ENCODE measurements around the gene PA2G4. TPM values are rescaled to one million over a fixed set of nuclear protein-coding genes. Genes with fewer than 3 reads are reported as not detected.

Gene PA2G4
- polyA plus RNA-seq, 1 donor from 2014 or later = 115 TPM

DNA sequence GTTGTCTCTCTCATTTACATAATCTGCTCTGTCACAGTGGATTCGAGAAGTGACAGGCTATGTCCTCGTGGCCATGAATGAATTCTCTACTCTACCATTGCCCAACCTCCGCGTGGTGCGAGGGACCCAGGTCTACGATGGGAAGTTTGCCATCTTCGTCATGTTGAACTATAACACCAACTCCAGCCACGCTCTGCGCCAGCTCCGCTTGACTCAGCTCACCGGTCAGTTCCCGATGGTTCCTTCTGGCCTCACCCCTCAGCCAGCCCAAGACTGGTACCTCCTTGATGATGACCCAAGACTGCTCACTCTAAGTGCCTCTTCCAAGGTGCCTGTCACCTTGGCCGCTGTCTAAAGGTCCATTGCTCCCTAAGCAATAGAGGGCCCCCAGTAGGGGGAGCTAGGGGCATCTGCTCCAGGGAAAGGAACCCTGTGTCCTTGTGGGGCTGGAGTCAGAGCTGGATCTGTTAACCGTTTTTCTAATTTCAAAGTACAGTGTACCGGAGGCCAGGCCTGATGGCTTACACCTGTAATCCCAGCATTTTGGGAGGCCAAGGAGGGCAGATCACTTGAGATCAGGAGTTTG is 19.3 kb upstream of the PA2G4 start:
- H3K4me3 ChIP-seq (ENCODE audit: low read length) = no peak overlapping the region
- H3K9me3 ChIP-seq (ENCODE audit: low read length) = no peaks in the 10 kb centered on the region
- H3K4me2 ChIP-seq (ENCODE audit: low read length) = no peak overlapping the region
- H3K27ac ChIP-seq (ENCODE audit: low read length) = no peak overlapping the region
- peaks cover 25% of the 10 kb centered on the region for H3K27me3 ChIP-seq (ENCODE audit: insufficient read depth, low read depth, low read length)
- H3K79me2 ChIP-seq (replicated peaks; ENCODE audit: insufficient read depth, low read length) = no peaks in the 10 kb centered on the region
- TF ChIP-seq, protein P1, sequence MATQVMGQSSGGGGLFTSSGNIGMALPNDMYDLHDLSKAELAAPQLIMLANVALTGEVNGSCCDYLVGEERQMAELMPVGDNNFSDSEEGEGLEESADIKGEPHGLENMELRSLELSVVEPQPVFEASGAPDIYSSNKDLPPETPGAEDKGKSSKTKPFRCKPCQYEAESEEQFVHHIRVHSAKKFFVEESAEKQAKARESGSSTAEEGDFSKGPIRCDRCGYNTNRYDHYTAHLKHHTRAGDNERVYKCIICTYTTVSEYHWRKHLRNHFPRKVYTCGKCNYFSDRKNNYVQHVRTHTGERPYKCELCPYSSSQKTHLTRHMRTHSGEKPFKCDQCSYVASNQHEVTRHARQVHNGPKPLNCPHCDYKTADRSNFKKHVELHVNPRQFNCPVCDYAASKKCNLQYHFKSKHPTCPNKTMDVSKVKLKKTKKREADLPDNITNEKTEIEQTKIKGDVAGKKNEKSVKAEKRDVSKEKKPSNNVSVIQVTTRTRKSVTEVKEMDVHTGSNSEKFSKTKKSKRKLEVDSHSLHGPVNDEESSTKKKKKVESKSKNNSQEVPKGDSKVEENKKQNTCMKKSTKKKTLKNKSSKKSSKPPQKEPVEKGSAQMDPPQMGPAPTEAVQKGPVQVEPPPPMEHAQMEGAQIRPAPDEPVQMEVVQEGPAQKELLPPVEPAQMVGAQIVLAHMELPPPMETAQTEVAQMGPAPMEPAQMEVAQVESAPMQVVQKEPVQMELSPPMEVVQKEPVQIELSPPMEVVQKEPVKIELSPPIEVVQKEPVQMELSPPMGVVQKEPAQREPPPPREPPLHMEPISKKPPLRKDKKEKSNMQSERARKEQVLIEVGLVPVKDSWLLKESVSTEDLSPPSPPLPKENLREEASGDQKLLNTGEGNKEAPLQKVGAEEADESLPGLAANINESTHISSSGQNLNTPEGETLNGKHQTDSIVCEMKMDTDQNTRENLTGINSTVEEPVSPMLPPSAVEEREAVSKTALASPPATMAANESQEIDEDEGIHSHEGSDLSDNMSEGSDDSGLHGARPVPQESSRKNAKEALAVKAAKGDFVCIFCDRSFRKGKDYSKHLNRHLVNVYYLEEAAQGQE (IDR thresholded peaks at IDR 0.05; ENCODE audit: borderline replicate concordance) = no peak
- TF ChIP-seq SMC3 (conservative IDR thresholded peaks at IDR 0.05; ENCODE audit: poor library complexity) (no peak), EP300 (conservative IDR thresholded peaks at IDR 0.05; ENCODE audit: poor library complexity, severe bottlenecking) (no peak), MXI1 (conservative IDR thresholded peaks at IDR 0.05; ENCODE audit: poor library complexity, severe bottlenecking) (no peak), POLR2AphosphoS5 (IDR thresholded peaks at IDR 0.05) (no peak), RAD21 (conservative IDR thresholded peaks at IDR 0.05) (no peak), TAF1 (IDR thresholded peaks at IDR 0.05; ENCODE audit: low read depth) (no peak), EZH2 (IDR thresholded peaks at IDR 0.05; ENCODE audit: borderline replicate concordance, insufficient read depth, low read length, poor library complexity, severe bottlenecking) (no peak)
- TF ChIP-seq, protein P2, sequence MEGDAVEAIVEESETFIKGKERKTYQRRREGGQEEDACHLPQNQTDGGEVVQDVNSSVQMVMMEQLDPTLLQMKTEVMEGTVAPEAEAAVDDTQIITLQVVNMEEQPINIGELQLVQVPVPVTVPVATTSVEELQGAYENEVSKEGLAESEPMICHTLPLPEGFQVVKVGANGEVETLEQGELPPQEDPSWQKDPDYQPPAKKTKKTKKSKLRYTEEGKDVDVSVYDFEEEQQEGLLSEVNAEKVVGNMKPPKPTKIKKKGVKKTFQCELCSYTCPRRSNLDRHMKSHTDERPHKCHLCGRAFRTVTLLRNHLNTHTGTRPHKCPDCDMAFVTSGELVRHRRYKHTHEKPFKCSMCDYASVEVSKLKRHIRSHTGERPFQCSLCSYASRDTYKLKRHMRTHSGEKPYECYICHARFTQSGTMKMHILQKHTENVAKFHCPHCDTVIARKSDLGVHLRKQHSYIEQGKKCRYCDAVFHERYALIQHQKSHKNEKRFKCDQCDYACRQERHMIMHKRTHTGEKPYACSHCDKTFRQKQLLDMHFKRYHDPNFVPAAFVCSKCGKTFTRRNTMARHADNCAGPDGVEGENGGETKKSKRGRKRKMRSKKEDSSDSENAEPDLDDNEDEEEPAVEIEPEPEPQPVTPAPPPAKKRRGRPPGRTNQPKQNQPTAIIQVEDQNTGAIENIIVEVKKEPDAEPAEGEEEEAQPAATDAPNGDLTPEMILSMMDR (IDR thresholded peaks at IDR 0.05; ENCODE audit: poor library complexity, severe bottlenecking) = no peak
- H3K9ac ChIP-seq (ENCODE audit: low read length) = no peak overlapping the region
- no peaks in the 10 kb centered on the region for H3F3A ChIP-seq (ENCODE audit: insufficient read depth, low read length, poor library complexity, severe bottlenecking)
- H2AFZ ChIP-seq (ENCODE audit: low read depth, low read length) = no peak overlapping the region
- no peaks in the 10 kb centered on the region for H4K20me1 ChIP-seq (ENCODE audit: insufficient read depth)
- H3K9me2 ChIP-seq (ENCODE audit: insufficient read depth, low read length) = no peaks in the 10 kb centered on the region
- H3K36me3 ChIP-seq (ENCODE audit: insufficient read depth, low read length) = no peaks in the 10 kb centered on the region

DNA sequence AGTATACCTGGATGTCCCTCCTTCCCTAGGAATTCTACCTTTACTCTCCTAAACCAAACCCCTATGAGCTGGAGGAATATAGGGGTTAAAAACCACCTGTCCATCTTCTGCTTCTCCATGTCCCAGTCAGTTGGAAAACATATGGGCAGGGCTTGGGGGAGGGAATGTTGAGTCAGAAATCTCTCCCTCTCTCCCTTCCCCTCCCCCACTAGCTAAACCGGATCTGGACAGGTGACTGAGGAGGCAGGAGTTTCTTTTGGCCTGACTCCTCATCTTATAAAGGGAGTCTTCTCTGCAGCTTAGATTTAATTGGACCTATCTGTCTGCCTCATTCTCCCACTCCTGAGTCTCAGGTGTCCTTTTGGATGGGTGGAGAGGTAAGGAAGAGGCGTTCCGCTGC is 18.3 kb upstream of the PA2G4 start:
- H3K27ac ChIP-seq (ENCODE audit: low read length) = no peak overlapping the region

More for the DNA sequence above, 18.3 kb upstream of the PA2G4 start:
- Histone ChIP-seq H3K9me3 (ENCODE audit: low read length) (no peaks in the 10 kb centered on the region), H3K27me3 (ENCODE audit: insufficient read depth, low read depth, low read length) (peaks cover 14% of the 10 kb centered on the region), H3K4me2 (ENCODE audit: low read length) (no peak overlapping the region), H3K9ac (ENCODE audit: low read length) (no peak overlapping the region), H3K4me3 (ENCODE audit: low read length) (no peak overlapping the region), H2AFZ (ENCODE audit: low read depth, low read length) (no peak overlapping the region), H3K79me2 (replicated peaks; ENCODE audit: insufficient read depth, low read length) (no peaks in the 10 kb centered on the region), H4K20me1 (ENCODE audit: insufficient read depth) (no peaks in the 10 kb centered on the region), H3F3A (ENCODE audit: insufficient read depth, low read length, poor library complexity, severe bottlenecking) (no peaks in the 10 kb centered on the region), H3K36me3 (ENCODE audit: insufficient read depth, low read length) (no peaks in the 10 kb centered on the region), H3K9me2 (ENCODE audit: insufficient read depth, low read length) (no peaks in the 10 kb centered on the region)
- no peak for TF ChIP-seq RAD21 (conservative IDR thresholded peaks at IDR 0.05)

All from neural cell (in vitro differentiated cells).